ENCODE data around the gene TGFBR3. TPM values are rescaled to one million over a fixed set of nuclear protein-coding genes. Genes with fewer than 3 reads are reported as not detected.

TGFBR3 gene
- total and polyA plus RNA-seq, 2 of the 8 experiments (the other 6 are each of a cell fraction or from before 2014, with no cell fraction given), result 2.0 to 6.1 TPM

- Histone ChIP-seq H3K4me2 (ENCODE audit: insufficient read depth in 1 of 2, low read depth in 2 of 2, low read length in 2 of 2) (no peak overlapping the region), H3K4me3 (ENCODE audit: extremely low read depth in 1 of 4, insufficient read depth in 2 of 4, low read depth in 3 of 4, low read length in 4 of 4) (no peak overlapping the region), H3K56ac (replicated peaks; ENCODE audit: insufficient read length, low read depth, low read length) (no peak overlapping the region), H3K23me2 (ENCODE audit: low read depth, low read length) (no peaks in the 10 kb centered on the region), H3K4me1 (replicated peaks in 1 of 4; ENCODE audit: control insufficient read depth in 3 of 4, insufficient read depth in 4 of 4, low read length in 3 of 4) (peaks cover 0 to 5% (median 1%) of the 10 kb centered on the region in 4 experiments; a peak in 2 of 7 replicates), H3K27me3 (replicated peaks in 1 of 4; ENCODE audit: control insufficient read depth in 3 of 4, extremely low read depth in 1 of 4, insufficient read depth in 3 of 4, low read length in 3 of 4) (no peaks in the 10 kb centered on the region), H4K20me1 (replicated peaks in 1 of 2; ENCODE audit: control insufficient read depth in 1 of 2, insufficient read depth in 2 of 2, low read length in 2 of 2) (no peaks in the 10 kb centered on the region), H3K18ac (ENCODE audit: extremely low read depth, low read length) (no peak overlapping the region), H3K4ac (replicated peaks; ENCODE audit: insufficient read length, low read depth, low read length) (no peak overlapping the region), H3K14ac (ENCODE audit: insufficient read length) (no peak overlapping the region), H2BK5ac (ENCODE audit: low read depth, low read length) (no peak overlapping the region), H2BK120ac (replicated peaks; ENCODE audit: low read depth, low read length) (no peak overlapping the region), H3K36me3 (ENCODE audit: control insufficient read depth in 2 of 4, insufficient read depth in 4 of 4, low read length in 3 of 4) (no peaks in the 10 kb centered on the region), H3K23ac (ENCODE audit: insufficient read length) (no peak overlapping the region), H3K9ac (replicated peaks in 1 of 4; ENCODE audit: extremely low read depth in 1 of 4, low read depth in 3 of 4, low read length in 3 of 4) (no peak overlapping the region), H3K79me1 (ENCODE audit: low read depth, low read length) (no peaks in the 10 kb centered on the region), H3K79me2 (ENCODE audit: control insufficient read depth in 1 of 2, insufficient read depth in 2 of 2, low read length in 2 of 2) (no peaks in the 10 kb centered on the region), H2BK20ac (ENCODE audit: low read length) (no peak overlapping the region), H2AK5ac (ENCODE audit: low read depth, low read length) (no peak overlapping the region), H2AFZ (ENCODE audit: low read length) (no peak overlapping the region), H4K5ac (ENCODE audit: insufficient read length, low read depth, low read length) (no peak overlapping the region), H3K9me3 (ENCODE audit: insufficient read depth in 2 of 2, low read depth in 1 of 2, low read length in 1 of 2) (no peaks in the 10 kb centered on the region; a peak in 1 of 4 replicates), H3K27ac (ENCODE audit: low read depth, low read length) (no peak overlapping the region), H2BK12ac (ENCODE audit: low read depth, low read length) (no peak overlapping the region), H2BK15ac (ENCODE audit: low read length) (no peak overlapping the region), H4K8ac (ENCODE audit: extremely low read depth, insufficient read depth, low read length) (no peak overlapping the region), H4K91ac (replicated peaks; ENCODE audit: insufficient read length, low read length) (no peak overlapping the region)
- POLR2A ChIA-PET (ENCODE audit: partially characterized antibody), result no interaction called here
- CTCF ChIA-PET (ENCODE audit: partially characterized antibody), result no interaction called here
- FAIRE-seq, result no peak
- no peak for DNase-seq (ENCODE audit: low read depth in 1 of 2, low spot score in 2 of 2)
- TF ChIP-seq POLR2AphosphoS5 (IDR thresholded peaks at IDR 0.05; ENCODE audit: low read depth, low read length) (no peak), JUND (IDR thresholded peaks at IDR 0.05; ENCODE audit: low read length) (no peak), E2F6 (IDR thresholded peaks at IDR 0.05) (no peak), SIX5 (IDR thresholded peaks at IDR 0.05; ENCODE audit: low read depth, low read length) (no peak), CEBPB (IDR thresholded peaks at IDR 0.05; ENCODE audit: low read depth, low read length) (no peak), SIRT6 (IDR thresholded peaks at IDR 0.05; ENCODE audit: low read length) (no peak), ZNF274 (IDR thresholded peaks at IDR 0.05; ENCODE audit: borderline replicate concordance, extremely low read depth, low read length) (no peak), BCL11A (IDR thresholded peaks at IDR 0.05; ENCODE audit: low read depth in 2 of 2, low read length in 2 of 2) (no peak)
Measured at GRCh38 chr1:91630803-91631202, 255.1 kb downstream of the TGFBR3 start.

All from H1 (cell line).